ENCODE data around the gene KCNJ2.

The KCNJ2 gene

DNA sequence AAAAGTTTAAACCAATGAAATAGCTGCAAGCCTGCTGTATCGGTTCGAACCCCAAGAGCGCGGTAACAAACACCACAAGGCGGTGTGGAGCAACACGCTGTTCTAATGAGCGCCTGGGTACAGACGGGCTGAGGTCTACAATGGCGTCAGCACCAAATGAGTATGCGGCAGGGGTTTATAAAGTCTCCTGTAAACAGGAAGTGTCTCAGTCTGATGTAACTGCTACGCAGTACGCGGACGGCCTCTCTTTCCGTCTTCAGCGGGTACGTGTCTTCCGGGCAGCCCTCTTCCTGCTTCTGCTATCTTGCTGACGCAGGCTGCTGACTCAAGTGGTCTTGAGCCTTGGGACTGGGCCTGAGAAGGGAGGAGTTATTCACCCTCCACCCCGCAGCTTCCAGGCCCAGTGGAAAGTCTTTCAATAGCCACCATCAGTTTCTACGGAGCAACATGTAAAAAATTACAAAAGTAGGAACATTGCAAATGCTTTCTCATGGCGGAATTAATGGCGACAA, 40.5 kb upstream of the KCNJ2 start:
- TF ChIP-seq FOXP2 (optimal IDR thresholded peaks at IDR 0.05; ENCODE audit: control extremely low read depth, extremely low read length, insufficient read depth) = no peak
- no peak for TF ChIP-seq POLR2AphosphoS5 (IDR thresholded peaks at IDR 0.05; ENCODE audit: borderline replicate concordance, low read depth, low read length)
- no peak for TF ChIP-seq EZH2 (IDR thresholded peaks at IDR 0.05)
- H3K9ac ChIP-seq (ENCODE audit: insufficient read length) = no peak overlapping the region
- no peaks in the 10 kb centered on the region for H3K9me3 ChIP-seq (ENCODE audit: low read depth, low read length)
- no peaks in the 10 kb centered on the region for H3K36me3 ChIP-seq (ENCODE audit: insufficient read depth, low read length)
- H3K27ac ChIP-seq = no peak overlapping the region
- H3K4me3 ChIP-seq = no peak overlapping the region
- no peak for DNase-seq (ENCODE audit: low read depth, low spot score)

- H3K4me3 ChIP-seq = no peak overlapping the region
- no peak for DNase-seq (ENCODE audit: low read depth, low spot score)
- H3K27ac ChIP-seq = no peak overlapping the region
- TF ChIP-seq FOXP2 (optimal IDR thresholded peaks at IDR 0.05; ENCODE audit: control extremely low read depth, extremely low read length, insufficient read depth) = no peak
- TF ChIP-seq EZH2 (IDR thresholded peaks at IDR 0.05) = no peak
- no peak for TF ChIP-seq POLR2AphosphoS5 (IDR thresholded peaks at IDR 0.05; ENCODE audit: borderline replicate concordance, low read depth, low read length)
- H3K9me3 ChIP-seq (ENCODE audit: low read depth, low read length) = no peaks in the 10 kb centered on the region
- no peak overlapping the region for H3K9ac ChIP-seq (ENCODE audit: insufficient read length)
- no peaks in the 10 kb centered on the region for H3K36me3 ChIP-seq (ENCODE audit: insufficient read depth, low read length)
Measured at GRCh38 chr17:70130289-70130688, 39.0 kb upstream of the KCNJ2 start.

GRCh38 chr17:70132505-70132904, 36.8 kb upstream of the KCNJ2 start:
- Histone ChIP-seq H3K9me3 (ENCODE audit: low read depth, low read length) (no peaks in the 10 kb centered on the region), H3K36me3 (ENCODE audit: insufficient read depth, low read length) (no peaks in the 10 kb centered on the region), H3K27ac (no peak overlapping the region), H3K9ac (ENCODE audit: insufficient read length) (no peak overlapping the region), H3K4me3 (no peak overlapping the region)
- DNase-seq (ENCODE audit: low read depth, low spot score) = no peak
- no peak for TF ChIP-seq FOXP2 (optimal IDR thresholded peaks at IDR 0.05; ENCODE audit: control extremely low read depth, extremely low read length, insufficient read depth)
- no peak for TF ChIP-seq EZH2 (IDR thresholded peaks at IDR 0.05)
- TF ChIP-seq POLR2AphosphoS5 (IDR thresholded peaks at IDR 0.05; ENCODE audit: borderline replicate concordance, low read depth, low read length) = no peak

DNA sequence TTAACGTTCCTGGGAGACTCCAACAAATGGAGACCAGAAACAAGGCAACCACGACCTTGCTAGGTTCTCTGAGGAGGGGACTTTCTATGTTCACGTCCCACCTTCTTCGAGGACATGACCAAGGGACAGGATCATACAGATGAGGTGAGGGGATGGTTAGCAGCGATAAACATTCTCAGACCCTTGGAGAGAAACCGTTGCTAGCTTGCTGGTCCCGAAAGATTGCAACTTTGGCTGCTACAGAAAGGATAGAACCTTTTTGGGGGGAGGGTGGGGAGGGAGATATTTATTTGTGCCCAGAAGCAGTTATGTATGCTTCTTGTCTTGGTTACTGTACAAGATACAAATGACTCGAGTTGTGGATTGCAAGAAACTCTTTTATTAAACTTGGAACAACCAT, 35.3 kb upstream of the KCNJ2 start:
- Histone ChIP-seq H3K9me3 (ENCODE audit: low read depth, low read length) (no peaks in the 10 kb centered on the region), H3K4me3 (no peak overlapping the region), H3K36me3 (ENCODE audit: insufficient read depth, low read length) (no peaks in the 10 kb centered on the region), H3K27ac (no peak overlapping the region), H3K9ac (ENCODE audit: insufficient read length) (no peak overlapping the region)
- no peak for DNase-seq (ENCODE audit: low read depth, low spot score)
- TF ChIP-seq EZH2 (IDR thresholded peaks at IDR 0.05) (no peak), FOXP2 (optimal IDR thresholded peaks at IDR 0.05; ENCODE audit: control extremely low read depth, extremely low read length, insufficient read depth) (no peak), POLR2AphosphoS5 (IDR thresholded peaks at IDR 0.05; ENCODE audit: borderline replicate concordance, low read depth, low read length) (no peak)

DNA sequence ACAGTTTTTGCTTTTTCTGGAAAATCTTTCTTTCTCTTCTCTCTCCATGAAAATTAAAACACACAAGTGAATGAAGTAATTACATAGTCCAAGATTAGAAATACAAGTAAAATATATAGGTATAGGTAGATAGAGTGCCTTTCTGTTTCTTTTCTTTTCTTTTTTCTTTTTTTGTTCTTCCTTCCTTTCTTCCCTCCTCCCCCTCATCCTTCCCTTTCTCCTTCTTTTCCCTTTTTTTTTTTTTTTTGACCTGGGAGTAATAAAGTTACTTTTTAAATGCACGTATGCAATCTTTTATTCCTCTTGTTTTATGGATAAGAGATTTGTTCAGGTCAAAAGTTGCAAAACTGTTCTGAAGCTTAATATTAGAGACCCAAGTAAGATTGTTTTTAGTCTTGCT, 34.6 kb upstream of the KCNJ2 start:
- no peak for TF ChIP-seq EZH2 (IDR thresholded peaks at IDR 0.05)
- DNase-seq (ENCODE audit: low read depth, low spot score) = no peak
- Histone ChIP-seq H3K4me3 (no peak overlapping the region), H3K27ac (no peak overlapping the region), H3K9ac (ENCODE audit: insufficient read length) (no peak overlapping the region), H3K36me3 (ENCODE audit: insufficient read depth, low read length) (no peaks in the 10 kb centered on the region), H3K9me3 (ENCODE audit: low read depth, low read length) (no peaks in the 10 kb centered on the region)

DNA sequence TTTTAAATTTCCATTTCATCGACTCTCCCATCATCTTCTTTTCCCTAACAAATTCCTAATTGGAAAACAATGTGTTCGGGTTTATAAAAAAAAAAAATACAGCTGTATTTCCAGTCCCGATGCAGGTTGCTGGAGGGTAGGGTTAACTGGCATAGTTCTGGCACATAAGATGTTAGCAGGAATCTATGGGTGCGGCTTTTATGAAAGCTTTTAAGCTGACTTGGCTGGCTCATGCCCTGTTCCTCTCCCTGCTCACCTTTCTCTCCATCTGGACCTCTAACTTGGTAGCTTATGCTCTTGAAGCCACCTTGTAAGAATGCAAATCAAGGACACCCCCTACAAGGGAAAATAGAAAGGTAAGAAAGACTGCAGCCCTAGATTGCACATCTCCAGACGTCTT, 33.2 kb upstream of the KCNJ2 start:
- Histone ChIP-seq H3K36me3 (ENCODE audit: insufficient read depth, low read length) (no peaks in the 10 kb centered on the region), H3K27ac (no peak overlapping the region), H3K4me3 (no peak overlapping the region), H3K9me3 (ENCODE audit: low read depth, low read length) (no peaks in the 10 kb centered on the region), H3K9ac (ENCODE audit: insufficient read length) (no peak overlapping the region)
- DNase-seq (ENCODE audit: low read depth, low spot score) = no peak
- TF ChIP-seq EZH2 (IDR thresholded peaks at IDR 0.05) = no peak
- TF ChIP-seq POLR2AphosphoS5 (IDR thresholded peaks at IDR 0.05; ENCODE audit: borderline replicate concordance, low read depth, low read length) = no peak
- TF ChIP-seq FOXP2 (optimal IDR thresholded peaks at IDR 0.05; ENCODE audit: control extremely low read depth, extremely low read length, insufficient read depth) = no peak

GRCh38 chr17:70137451-70138230, 31.7 kb upstream of the KCNJ2 start:
- H3K36me3 ChIP-seq (ENCODE audit: insufficient read depth, low read length) = no peaks in the 10 kb centered on the region
- TF ChIP-seq EZH2 (IDR thresholded peaks at IDR 0.05) (no peak), POLR2AphosphoS5 (IDR thresholded peaks at IDR 0.05; ENCODE audit: borderline replicate concordance, low read depth, low read length) (no peak), FOXP2 (optimal IDR thresholded peaks at IDR 0.05; ENCODE audit: control extremely low read depth, extremely low read length, insufficient read depth) (no peak)
- no peaks in the 10 kb centered on the region for H3K9me3 ChIP-seq (ENCODE audit: low read depth, low read length)
- H3K9ac ChIP-seq (ENCODE audit: insufficient read length) = no peak overlapping the region
- no peak overlapping the region for H3K4me3 ChIP-seq
- no peak overlapping the region for H3K27ac ChIP-seq
- no peak for DNase-seq (ENCODE audit: low read depth, low spot score)

DNA sequence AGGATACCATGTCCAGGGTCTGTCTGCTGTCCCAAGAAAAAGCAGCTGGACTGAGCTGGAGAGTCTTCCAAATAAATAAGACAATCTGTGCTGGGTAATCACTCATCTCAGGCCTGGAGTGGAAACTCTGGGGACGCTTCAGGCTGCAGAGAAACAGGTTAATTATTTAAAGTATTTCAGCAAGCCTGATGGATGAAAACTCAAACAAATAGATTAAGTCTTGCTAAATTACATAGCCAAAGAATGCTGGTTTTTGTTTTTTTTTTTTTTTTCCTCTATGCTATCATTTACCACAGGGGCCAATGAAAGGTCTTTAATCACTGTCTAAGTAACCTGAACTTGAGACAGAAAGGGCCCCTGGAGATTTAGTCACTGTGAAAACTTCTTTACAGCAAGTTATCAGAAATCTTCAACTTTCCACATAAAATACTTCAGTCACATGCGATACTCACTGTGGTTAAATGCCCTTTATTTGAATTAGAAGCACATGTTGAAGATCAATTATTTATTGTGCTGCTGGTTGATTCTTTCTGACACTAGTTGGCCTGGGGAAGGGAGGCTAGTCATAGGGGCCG, 31.0 kb upstream of the KCNJ2 start:
- TF ChIP-seq EZH2 (IDR thresholded peaks at IDR 0.05) = no peak
- no peak for TF ChIP-seq FOXP2 (optimal IDR thresholded peaks at IDR 0.05; ENCODE audit: control extremely low read depth, extremely low read length, insufficient read depth)
- TF ChIP-seq POLR2AphosphoS5 (IDR thresholded peaks at IDR 0.05; ENCODE audit: borderline replicate concordance, low read depth, low read length) = no peak
- Histone ChIP-seq H3K4me3 (no peak overlapping the region), H3K27ac (no peak overlapping the region), H3K36me3 (ENCODE audit: insufficient read depth, low read length) (no peaks in the 10 kb centered on the region), H3K9me3 (ENCODE audit: low read depth, low read length) (no peaks in the 10 kb centered on the region), H3K9ac (ENCODE audit: insufficient read length) (no peak overlapping the region)
- no peak for DNase-seq (ENCODE audit: low read depth, low spot score)
